GM12878 (cell line): ENCODE measurements around the gene FGF12. TPM values are rescaled to one million over a fixed set of nuclear protein-coding genes. Genes with fewer than 3 reads are reported as not detected.

ENCODE experiments used
- ATAC-seq: fragments of 200-7000 bp; cut with Tn5 transposase; 3 replicates; pipeline ENCODE4 v1.9.1; 2020; ENCODE audit warnings: mild to moderate bottlenecking, moderate library complexity
- BruUV-seq: library from RNA; stranded (reverse); fragments of 400-500 nt; replicated peaks from 2 replicates; lab custom pipeline; 2021; lab: Mats Ljungman, UMichigan
- CTCF ChIA-PET: fragments of 300-600 bp; sonication (Branson Sonifier 250); formaldehyde crosslinking; extraction: SDS; loops from one replicate; lab custom pipeline; 2021; ENCODE audit warnings: inconsistent platforms; lab: Yijun Ruan, JAX
- POLR2A ChIA-PET: fragments of 350-600 bp; formaldehyde crosslinking; extraction: SDS; loops from one replicate; lab custom pipeline; 2021; ENCODE audit warnings: inconsistent platforms; lab: Charles Lee
- RAD21 ChIA-PET: fragments of 300-600 bp; sonication (Branson Sonifier 250); formaldehyde crosslinking; loops from one replicate; lab custom pipeline; 2023; ENCODE audit warnings: antibody characterized with exemption; ENCODE audit not compliant: unreplicated experiment; lab: Charles Lee
- SMC1A ChIA-PET: fragments of 300-600 bp; sonication (Branson Sonifier 250); formaldehyde crosslinking; loops from one replicate; lab custom pipeline; 2023; ENCODE audit not compliant: unreplicated experiment, uncharacterized antibody; lab: Charles Lee
- DNase-seq: peaks from one replicate; pipeline ENCODE4 v3.0.0-alpha.2; 2011; ENCODE audit warnings: low read depth, low spot score
- FAIRE-seq: peaks from 3 replicates; lab custom pipeline; 2011; peaks lifted over from hg19 to GRCh38; lab: Jason Lieb, UNC
- H2AFZ ChIP-seq: 2 replicates; pipeline ENCODE4 v1.6.0; 2011; ENCODE audit warnings: low read depth, low read length, control low read depth; ENCODE audit not compliant: control insufficient read depth
- H3K27ac ChIP-seq: 2 replicates; pipeline ENCODE4 v1.5.1; 2011; ENCODE audit warnings: control low read depth; ENCODE audit not compliant: control insufficient read depth, insufficient read depth
- H3K27me3 ChIP-seq, 2 experiments: replicated peaks in 1 of 2; 2 replicates each; pipeline versions ENCODE4 v1.6.0 to v1.6.1; 2011; ENCODE audit warnings: low read length in 1 of 2; ENCODE audit not compliant: control insufficient read depth in 2 of 2, insufficient read depth in 2 of 2
- H3K36me3 ChIP-seq, 2 experiments: 2 replicates each; pipeline ENCODE4 v1.5.1; 2011; ENCODE audit warnings: low read length in 1 of 2; ENCODE audit not compliant: control insufficient read depth in 2 of 2, insufficient read depth in 2 of 2
- H3K4me1 ChIP-seq: 2 replicates; pipeline ENCODE4 v1.6.1; 2011; ENCODE audit warnings: mild to moderate bottlenecking, low read length, moderate library complexity, mixed read lengths; ENCODE audit not compliant: control insufficient read depth, insufficient read depth
- H3K4me2 ChIP-seq: 2 replicates; pipeline ENCODE4 v1.6.0; 2011; ENCODE audit warnings: control low read depth; ENCODE audit not compliant: control insufficient read depth, insufficient read depth
- H3K4me3 ChIP-seq: fragments of 200-600 bp; sonication (generic); 2 replicates; pipeline ENCODE4 v1.5.1; 2016
- H3K79me2 ChIP-seq: 2 replicates; pipeline ENCODE4 v1.6.0; 2011; ENCODE audit warnings: low read length; ENCODE audit not compliant: control insufficient read depth, insufficient read depth
- H3K9ac ChIP-seq: 2 replicates; pipeline ENCODE4 v1.8.0; 2011; ENCODE audit warnings: low read length, control low read depth, mixed read lengths; ENCODE audit not compliant: control insufficient read depth, insufficient read depth
- H3K9me3 ChIP-seq: replicated peaks from 3 replicates; pipeline ENCODE4 v1.5.1; 2011; ENCODE audit warnings: mild to moderate bottlenecking, low read length; ENCODE audit not compliant: control insufficient read depth, insufficient read depth
- H4K20me1 ChIP-seq: 2 replicates; pipeline ENCODE4 v1.6.0; 2011; ENCODE audit not compliant: control insufficient read depth, insufficient read depth
- CBFB ChIP-seq: IDR thresholded peaks from 2 replicates; pipeline ENCODE4 v1.6.1; 2016; ENCODE audit warnings: antibody characterized with exemption, low read depth
- CTCF ChIP-seq, 3 experiments: IDR thresholded peaks in 2 of 3; conservative IDR thresholded peaks in 1 of 3; 2 replicates each; pipeline ENCODE4 v1.5.1; 2011; ENCODE audit warnings: low read depth in 3 of 3, low read length in 3 of 3, mild to moderate bottlenecking in 3 of 3, control low read depth in 2 of 3, moderate library complexity in 2 of 3, inconsistent platforms in 1 of 3, mixed read lengths in 1 of 3; ENCODE audit not compliant: control insufficient read depth in 2 of 3, insufficient read depth in 1 of 3; ENCODE audit errors: extremely low read depth in 1 of 3
- EP300 ChIP-seq, 2 experiments: fragments of 150-350 bp in 1 of 2; IDR thresholded peaks; 2 replicates each; pipeline ENCODE4 v1.6.1; 2011 to 2012; ENCODE audit warnings: low read depth in 2 of 2, low read length in 2 of 2, borderline replicate concordance in 1 of 2, improper control_type of control experiment in 1 of 2, inconsistent platforms in 1 of 2; ENCODE audit not compliant: control insufficient read depth in 1 of 2
- HDAC2 ChIP-seq: fragments of 200-600 bp; sonication (generic); IDR thresholded peaks from 2 replicates; pipeline ENCODE4 v1.6.1; 2017
- MYB ChIP-seq: fragments of 150-350 bp; IDR thresholded peaks from 2 replicates; pipeline ENCODE4 v1.6.1; 2014; ENCODE audit warnings: mild to moderate bottlenecking, low read depth, low read length, borderline replicate concordance
- PAX8 ChIP-seq: fragments of 450-650 bp; IDR thresholded peaks from 2 replicates; pipeline ENCODE4 v1.6.1; 2017; ENCODE audit warnings: mild to moderate bottlenecking, moderate library complexity
- POU2F2 ChIP-seq: IDR thresholded peaks from 3 replicates; pipeline ENCODE4 v1.6.1; 2011; ENCODE audit warnings: low read depth, mild to moderate bottlenecking, low read length, borderline replicate concordance
- RFX5 ChIP-seq: IDR thresholded peaks from 2 replicates; pipeline ENCODE4 v1.6.1; 2011; ENCODE audit warnings: low read depth, low read length, improper control_type of control experiment
- SMARCA5 ChIP-seq: fragments of 450-650 bp; IDR thresholded peaks from 2 replicates; pipeline ENCODE4 v1.6.1; 2017; ENCODE audit warnings: mild to moderate bottlenecking
- STAT1 ChIP-seq: fragments of 450-650 bp; conservative IDR thresholded peaks from 2 replicates; pipeline ENCODE4 v1.6.1; 2014; ENCODE audit warnings: antibody characterized with exemption, mild to moderate bottlenecking
- TAF1 ChIP-seq: IDR thresholded peaks from 2 replicates; pipeline ENCODE4 v1.6.1; 2011; ENCODE audit warnings: mild to moderate bottlenecking, low read depth, low read length, borderline replicate concordance
- WGBS: methylation state at CpG from one replicate; pipeline ENCODE4 v1.1.6; 2016; ENCODE audit warnings: low lambda C conversion rate; ENCODE audit not compliant: insufficient replicate concordance, insufficient coverage; ENCODE audit errors: missing lambda C conversion rate; 5-methylcytosine and 5-hydroxymethylcytosine counted together
- in situ Hi-C: fragments of 300-500 bp; cut with MboI; formaldehyde crosslinking; loops from 9 replicates; pipeline ENCODE4 v1.14.3; 2018; ENCODE audit warnings: mixed read lengths
- intact Hi-C: fragments of 100-400 bp; cut with micrococcal nuclease; formaldehyde crosslinking; loops from one replicate; pipeline ENCODE4 v1.14.2; 2022; ENCODE audit not compliant: unreplicated experiment
- polyA plus RNA-seq, 11 experiments: library from polyadenylated mRNA; depleted of rRNA in 4 of 11; unstranded in 6 of 11; stranded (reverse) in 5 of 11; fragments of >200 nt; fragmentation: Nextera tagmentation in 4 of 11; fragmentation: Illumina TruSeq in 1 of 11; extraction: Ambion mirVana in 4 of 11; extraction: Trizol in 1 of 11; gene quantifications; 1 replicate in 1 of 11; 2 replicates in 10 of 11; pipeline versions ENCODE4 v1.2.1 to v1.2.3, GENCODE V29; 2011 to 2016; ENCODE audit warnings: inconsistent platforms in 2 of 11, missing spikeins in 2 of 11, low read depth in 1 of 11
- total RNA-seq, 4 experiments: library from RNA; depleted of rRNA in 3 of 4; stranded (reverse); fragments of >200 nt in 3 of 4; fragmentation: Illumina TruSeq in 1 of 4; extraction: Trizol in 1 of 4; gene quantifications; 2 replicates each; pipeline versions ENCODE4 v1.2.1 to v1.2.3, GENCODE V29; 2013 to 2021

Gene FGF12
- total and polyA plus RNA-seq, 10 of the 15 experiments (the other 5 are each of a cell fraction or from before 2014, with no cell fraction given) = 0.03 to 0.43 (median 0.13) TPM; not detected in 7

GRCh38 chr3:192395506-192395905 is 331.8 kb downstream of the FGF12 start:
- BruUV-seq = no TSS peak
- RAD21 ChIA-PET = no interaction called here
- POLR2A ChIA-PET = no interaction called here
- Histone ChIP-seq H3K79me2 (no peaks in the 10 kb centered on the region), H3K4me2 (no peak overlapping the region), H3K27me3 (no peaks in the 10 kb centered on the region; a peak in 1 of 4 replicates), H3K9me3 (no peaks in the 10 kb centered on the region), H3K4me3 (no peak overlapping the region), H3K27ac (no peak overlapping the region), H3K36me3 (no peaks in the 10 kb centered on the region), H3K9ac (no peak overlapping the region)
- CTCF ChIA-PET = no interaction called here
- in situ Hi-C loops = no loop called here
- intact Hi-C loops = no loop called here
- no peak for DNase-seq
- SMC1A ChIA-PET = no interaction called here
- TF ChIP-seq MYB = no peak
- no peak for TF ChIP-seq CBFB
- no peak for TF ChIP-seq PAX8
- TF ChIP-seq CTCF (IDR thresholded peaks at IDR 0.05 in 2 of 3, conservative IDR thresholded peaks at IDR 0.05 in 1 of 3; ENCODE audit: control insufficient read depth in 2 of 3, extremely low read depth in 1 of 3, insufficient read depth in 1 of 3, low read depth in 3 of 3, low read length in 3 of 3) = no peak
- no peak for TF ChIP-seq TAF1
- TF ChIP-seq EP300 (IDR thresholded peaks at IDR 0.05; ENCODE audit: borderline replicate concordance in 1 of 2, control insufficient read depth in 1 of 2, low read depth in 2 of 2, low read length in 2 of 2) = no peak
- TF ChIP-seq RFX5 = no peak
- TF ChIP-seq STAT1 = no peak
- no peak for TF ChIP-seq POU2F2
- TF ChIP-seq SMARCA5 = no peak
- no peak for TF ChIP-seq HDAC2
- TF ChIP-seq, all 136 proteins: peak for 0
- 56% methylated on average over 5 of the region's 5 CpGs for WGBS
- no peaks in the 10 kb centered on the region for H3K4me1 ChIP-seq
- ATAC-seq (no peak), FAIRE-seq (no peak)
- H4K20me1 ChIP-seq = no peaks in the 10 kb centered on the region
- H2AFZ ChIP-seq = no peak overlapping the region
